ENCODE measurements around the gene NFKBIE. TPM values are rescaled to one million over a fixed set of nuclear protein-coding genes. Genes with fewer than 3 reads are reported as not detected.
A peak's percentile ranks its signal among the peaks of the same experiment; 100 is the strongest.

The NFKBIE gene
- total and polyA plus RNA-seq, 9 of the 15 experiments (the other 6 are each of a cell fraction or from before 2014, with no cell fraction given): 2.1 to 16.4 (median 11.7) TPM

- TF ChIP-seq, protein P1, sequence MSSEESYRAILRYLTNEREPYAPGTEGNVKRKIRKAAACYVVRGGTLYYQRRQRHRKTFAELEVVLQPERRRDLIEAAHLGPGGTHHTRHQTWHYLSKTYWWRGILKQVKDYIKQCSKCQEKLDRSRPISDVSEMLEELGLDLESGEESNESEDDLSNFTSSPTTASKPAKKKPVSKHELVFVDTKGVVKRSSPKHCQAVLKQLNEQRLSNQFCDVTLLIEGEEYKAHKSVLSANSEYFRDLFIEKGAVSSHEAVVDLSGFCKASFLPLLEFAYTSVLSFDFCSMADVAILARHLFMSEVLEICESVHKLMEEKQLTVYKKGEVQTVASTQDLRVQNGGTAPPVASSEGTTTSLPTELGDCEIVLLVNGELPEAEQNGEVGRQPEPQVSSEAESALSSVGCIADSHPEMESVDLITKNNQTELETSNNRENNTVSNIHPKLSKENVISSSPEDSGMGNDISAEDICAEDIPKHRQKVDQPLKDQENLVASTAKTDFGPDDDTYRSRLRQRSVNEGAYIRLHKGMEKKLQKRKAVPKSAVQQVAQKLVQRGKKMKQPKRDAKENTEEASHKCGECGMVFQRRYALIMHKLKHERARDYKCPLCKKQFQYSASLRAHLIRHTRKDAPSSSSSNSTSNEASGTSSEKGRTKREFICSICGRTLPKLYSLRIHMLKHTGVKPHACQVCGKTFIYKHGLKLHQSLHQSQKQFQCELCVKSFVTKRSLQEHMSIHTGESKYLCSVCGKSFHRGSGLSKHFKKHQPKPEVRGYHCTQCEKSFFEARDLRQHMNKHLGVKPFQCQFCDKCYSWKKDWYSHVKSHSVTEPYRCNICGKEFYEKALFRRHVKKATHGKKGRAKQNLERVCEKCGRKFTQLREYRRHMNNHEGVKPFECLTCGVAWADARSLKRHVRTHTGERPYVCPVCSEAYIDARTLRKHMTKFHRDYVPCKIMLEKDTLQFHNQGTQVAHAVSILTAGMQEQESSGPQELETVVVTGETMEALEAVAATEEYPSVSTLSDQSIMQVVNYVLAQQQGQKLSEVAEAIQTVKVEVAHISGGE (CRISPR knock-in tag; IDR thresholded peaks at IDR 0.05): no peak
- no peak for TF ChIP-seq ZFP30 (CRISPR knock-in tag; IDR thresholded peaks at IDR 0.05; ENCODE audit: borderline replicate concordance)
- TF ChIP-seq RBM15 (IDR thresholded peaks at IDR 0.05; ENCODE audit: insufficient read depth, low read length): no peak
- TF ChIP-seq MAFK (IDR thresholded peaks at IDR 0.05; ENCODE audit: low read length): no peak
- TF ChIP-seq ZBTB5 (IDR thresholded peaks at IDR 0.05): peak; percentile 79
- TF ChIP-seq MYBL2 (IDR thresholded peaks at IDR 0.05; ENCODE audit: low read depth): no peak
- TF ChIP-seq MYBL2 (CRISPR knock-in tag; IDR thresholded peaks at IDR 0.05; ENCODE audit: borderline replicate concordance): no peak
- TF ChIP-seq JUND (IDR thresholded peaks at IDR 0.05; ENCODE audit: borderline replicate concordance, low read depth, low read length): peak; percentile 95
- TF ChIP-seq JUND (tag; IDR thresholded peaks at IDR 0.05; ENCODE audit: borderline replicate concordance, low read depth, low read length): peak; percentile 91
- TF ChIP-seq, protein P2, sequence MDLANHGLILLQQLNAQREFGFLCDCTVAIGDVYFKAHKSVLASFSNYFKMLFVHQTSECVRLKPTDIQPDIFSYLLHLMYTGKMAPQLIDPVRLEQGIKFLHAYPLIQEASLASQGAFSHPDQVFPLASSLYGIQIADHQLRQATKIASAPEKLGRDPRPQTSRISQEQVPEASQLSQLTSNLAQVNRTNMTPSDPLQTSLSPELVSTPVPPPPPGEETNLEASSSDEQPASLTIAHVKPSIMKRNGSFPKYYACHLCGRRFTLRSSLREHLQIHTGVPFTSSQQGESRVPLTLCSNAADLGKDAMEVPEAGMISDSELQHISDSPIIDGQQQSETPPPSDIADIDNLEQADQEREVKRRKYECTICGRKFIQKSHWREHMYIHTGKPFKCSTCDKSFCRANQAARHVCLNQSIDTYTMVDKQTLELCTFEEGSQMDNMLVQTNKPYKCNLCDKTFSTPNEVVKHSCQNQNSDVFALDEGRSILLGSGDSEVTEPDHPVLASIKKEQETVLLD (IDR thresholded peaks at IDR 0.05): no peak; the same call in none of the 2 replicates
- TF ChIP-seq NR2C2 (CRISPR knock-in tag; IDR thresholded peaks at IDR 0.05): peak; percentile 54; the same call in 1 of the 2 replicates
- TF ChIP-seq NR2C2 (tag; IDR thresholded peaks at IDR 0.05): no peak; the same call in 1 of the 2 replicates
- no peak for TF ChIP-seq SREBF1 (IDR thresholded peaks at IDR 0.05; ENCODE audit: borderline replicate concordance, low read depth, low read length)
- no peak for TF ChIP-seq BMI1 (IDR thresholded peaks at IDR 0.05; ENCODE audit: low read length)
- TF ChIP-seq RBM22 (IDR thresholded peaks at IDR 0.05; ENCODE audit: low read depth, low read length, poor library complexity, severe bottlenecking): no peak
- TF ChIP-seq HNRNPL (IDR thresholded peaks at IDR 0.05; ENCODE audit: low read depth, low read length): peak; percentile 43; the same call in 1 of the 2 replicates
- TF ChIP-seq PHB2 (IDR thresholded peaks at IDR 0.05; ENCODE audit: low read depth): peak; percentile 75
- peak; percentile 91 for TF ChIP-seq POLR2G (IDR thresholded peaks at IDR 0.05; ENCODE audit: low read depth, low read length)
- peak; percentile 61; the same call in 1 of the 2 replicates for TF ChIP-seq FOXP1 (CRISPR knock-in tag; IDR thresholded peaks at IDR 0.05)
- TF ChIP-seq CEBPG (CRISPR knock-in tag; IDR thresholded peaks at IDR 0.05): 0 out of 2 replicates have a peak, but pooled peaks have one; percentile 21
- no peak for TF ChIP-seq CEBPG (tag; conservative IDR thresholded peaks at IDR 0.05 in 1 of 2, IDR thresholded peaks at IDR 0.05 in 1 of 2)
These were observed 18.6 kb downstream of the NFKBIE start, which contains the start of gene HSP90AB1 (continued) for GRCh38 chr6:44246663-44247337.
